ENCODE data around the gene IL3. TPM values are rescaled to one million over a fixed set of nuclear protein-coding genes. Genes with fewer than 3 reads are reported as not detected.
A peak's percentile ranks its signal among the peaks of the same experiment; 100 is the strongest.

IL3 gene
- total and polyA plus RNA-seq, 2 of the 4 experiments (the other 2 are of a cell fraction) = not detected

DNA sequence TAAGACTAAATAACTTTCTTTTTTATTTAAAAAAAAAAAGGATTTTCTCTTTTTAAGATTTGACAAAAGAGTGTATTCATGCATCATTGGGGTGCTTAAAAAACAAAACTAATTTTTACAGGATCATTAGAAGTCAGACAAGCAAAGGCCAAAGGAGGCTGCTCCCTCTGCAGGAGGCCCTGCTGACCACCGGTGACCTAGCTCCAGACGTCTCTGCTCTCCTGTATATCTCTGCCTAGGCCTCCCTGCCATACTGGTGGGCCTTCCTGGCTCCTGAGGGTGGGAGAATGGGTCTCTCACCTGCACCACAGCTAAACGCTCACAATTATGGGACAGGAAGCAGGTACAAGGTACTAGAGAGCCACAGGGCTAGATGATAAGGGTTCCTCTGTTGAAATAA lies 49.7 kb downstream of the IL3 start:
- Histone ChIP-seq H2BK120ac (ENCODE audit: low read depth, low read length) (no peak overlapping the region; the same call in 1 of the 2 replicates), H2BK20ac (ENCODE audit: low read depth, low read length) (no peak overlapping the region), H3K4me3 (ENCODE audit: insufficient read depth, low read depth, low read length) (no peak overlapping the region), H2BK15ac (ENCODE audit: low read depth, low read length) (no peak overlapping the region; the same call in 2 of the 3 replicates), H2BK5ac (ENCODE audit: low read depth, low read length, poor library complexity, severe bottlenecking) (no peak overlapping the region), H3K4me1 (ENCODE audit: control insufficient read depth, insufficient read depth, low read length) (no peaks in the 10 kb centered on the region; the same call in 1 of the 2 replicates), H3K27me3 (ENCODE audit: control insufficient read depth, insufficient read depth, low read length) (no peaks in the 10 kb centered on the region), H3K27ac (ENCODE audit: insufficient read depth, low read length) (no peak overlapping the region), H3K9ac (ENCODE audit: low read depth, low read length) (no peak overlapping the region), H3K23ac (ENCODE audit: low read depth, low read length) (no peak overlapping the region), H3K4me2 (ENCODE audit: low read depth, low read length) (no peak overlapping the region), H2AK9ac (replicated peaks; ENCODE audit: low read depth, low read length, poor library complexity) (no peak overlapping the region), H4K5ac (ENCODE audit: low read depth, low read length) (no peak overlapping the region), H3K14ac (replicated peaks; ENCODE audit: low read depth, low read length) (peak overlapping the region; percentile 32; the same call in 1 of the 2 replicates), H3K56ac (ENCODE audit: extremely low read depth, insufficient read depth, low read length) (no peak overlapping the region), H3K36me3 (ENCODE audit: control insufficient read depth, insufficient read depth, low read length) (no peaks in the 10 kb centered on the region), H3K18ac (ENCODE audit: low read depth, low read length) (no peak overlapping the region), H3K9me3 (ENCODE audit: control insufficient read depth, insufficient read depth, low read length) (no peaks in the 10 kb centered on the region; the same call in 1 of the 2 replicates), H4K8ac (ENCODE audit: low read depth in 2 of 2, low read length in 2 of 2) (no peak overlapping the region), H4K20me1 (ENCODE audit: insufficient read depth, low read length) (no peaks in the 10 kb centered on the region), H4K91ac (ENCODE audit: insufficient read depth, low read depth, low read length) (no peak overlapping the region), H3K9me1 (ENCODE audit: insufficient read depth, low read length) (peaks cover 4% of the 10 kb centered on the region; the same call in 1 of the 2 replicates), H2AFZ (replicated peaks; ENCODE audit: low read length, poor library complexity) (peak overlapping the region; percentile 51), H2AK5ac (ENCODE audit: low read depth, low read length) (no peak overlapping the region), H3K4ac (ENCODE audit: low read depth, low read length) (no peak overlapping the region), H3K79me1 (ENCODE audit: low read depth in 1 of 2, low read length in 2 of 2) (no peaks in the 10 kb centered on the region)
- in situ Hi-C loops (cut with MboI; ENCODE audit: low sequenced_read_pairs) = no loop called here
- CTCF ChIA-PET = interaction anchor here (0.6 to 1.0 kb wide), 2 partner anchors 22 to 80 kb away, joined by 3 read pairs; no protein-coding TSS in a partner anchor
- POLR2A ChIA-PET (ENCODE audit: unreplicated experiment) = no interaction called here
- DNase-seq (no peak), ATAC-seq (ENCODE audit: low read depth) (no peak)
- WGBS, 2 experiments (ENCODE audit: extremely low coverage in 2 of 2, insufficient read length in 1 of 2) = 60% methylated on average over 1 of the region's 3 CpGs; no CpG with 5 or more reads in 1 of the 2 experiments
- BruUV-seq (replicated peaks) = no TSS peak
- intact Hi-C loops (cut with micrococcal nuclease) = no loop called here
- dilution Hi-C loops (cut with HindIII; ENCODE audit: low sequenced_read_pairs, unreplicated experiment) = no loop called here
- TF ChIP-seq MXI1 (IDR thresholded peaks at IDR 0.05; ENCODE audit: borderline replicate concordance, low read depth, low read length) (no peak), NFE2L2 (IDR thresholded peaks at IDR 0.05; ENCODE audit: low read depth, low read length) (no peak), BHLHE40 (IDR thresholded peaks at IDR 0.05; ENCODE audit: low read depth, low read length) (no peak), RCOR1 (IDR thresholded peaks at IDR 0.05; ENCODE audit: insufficient replicate concordance, low read length) (no peak)
- TF ChIP-seq, protein P1, sequence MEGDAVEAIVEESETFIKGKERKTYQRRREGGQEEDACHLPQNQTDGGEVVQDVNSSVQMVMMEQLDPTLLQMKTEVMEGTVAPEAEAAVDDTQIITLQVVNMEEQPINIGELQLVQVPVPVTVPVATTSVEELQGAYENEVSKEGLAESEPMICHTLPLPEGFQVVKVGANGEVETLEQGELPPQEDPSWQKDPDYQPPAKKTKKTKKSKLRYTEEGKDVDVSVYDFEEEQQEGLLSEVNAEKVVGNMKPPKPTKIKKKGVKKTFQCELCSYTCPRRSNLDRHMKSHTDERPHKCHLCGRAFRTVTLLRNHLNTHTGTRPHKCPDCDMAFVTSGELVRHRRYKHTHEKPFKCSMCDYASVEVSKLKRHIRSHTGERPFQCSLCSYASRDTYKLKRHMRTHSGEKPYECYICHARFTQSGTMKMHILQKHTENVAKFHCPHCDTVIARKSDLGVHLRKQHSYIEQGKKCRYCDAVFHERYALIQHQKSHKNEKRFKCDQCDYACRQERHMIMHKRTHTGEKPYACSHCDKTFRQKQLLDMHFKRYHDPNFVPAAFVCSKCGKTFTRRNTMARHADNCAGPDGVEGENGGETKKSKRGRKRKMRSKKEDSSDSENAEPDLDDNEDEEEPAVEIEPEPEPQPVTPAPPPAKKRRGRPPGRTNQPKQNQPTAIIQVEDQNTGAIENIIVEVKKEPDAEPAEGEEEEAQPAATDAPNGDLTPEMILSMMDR (conservative IDR thresholded peaks at IDR 0.05; ENCODE audit: low read depth, low read length) = no peak
